ENCODE measurements around the gene MARCHF10.

DNA sequence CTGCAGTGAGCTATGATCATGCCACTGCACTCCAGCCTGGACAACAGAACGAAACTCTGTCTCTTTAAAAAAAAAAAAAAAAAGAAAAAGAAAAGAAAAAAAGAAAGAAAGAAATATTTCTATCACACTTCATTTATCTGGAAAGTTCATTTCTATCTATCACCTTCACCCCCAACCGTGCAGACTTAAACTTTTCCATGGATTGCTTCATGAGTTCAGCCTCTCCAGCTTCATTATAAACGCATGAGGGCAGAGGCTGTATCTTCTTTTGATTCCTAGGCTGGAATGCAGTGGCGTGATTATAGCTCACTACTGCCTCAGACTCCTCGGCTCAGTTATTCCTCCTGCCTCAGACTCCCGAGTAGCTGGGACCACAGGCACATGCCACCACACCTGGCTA, 152.5 kb downstream of the MARCHF10 start:
- TF ChIP-seq, protein P1, sequence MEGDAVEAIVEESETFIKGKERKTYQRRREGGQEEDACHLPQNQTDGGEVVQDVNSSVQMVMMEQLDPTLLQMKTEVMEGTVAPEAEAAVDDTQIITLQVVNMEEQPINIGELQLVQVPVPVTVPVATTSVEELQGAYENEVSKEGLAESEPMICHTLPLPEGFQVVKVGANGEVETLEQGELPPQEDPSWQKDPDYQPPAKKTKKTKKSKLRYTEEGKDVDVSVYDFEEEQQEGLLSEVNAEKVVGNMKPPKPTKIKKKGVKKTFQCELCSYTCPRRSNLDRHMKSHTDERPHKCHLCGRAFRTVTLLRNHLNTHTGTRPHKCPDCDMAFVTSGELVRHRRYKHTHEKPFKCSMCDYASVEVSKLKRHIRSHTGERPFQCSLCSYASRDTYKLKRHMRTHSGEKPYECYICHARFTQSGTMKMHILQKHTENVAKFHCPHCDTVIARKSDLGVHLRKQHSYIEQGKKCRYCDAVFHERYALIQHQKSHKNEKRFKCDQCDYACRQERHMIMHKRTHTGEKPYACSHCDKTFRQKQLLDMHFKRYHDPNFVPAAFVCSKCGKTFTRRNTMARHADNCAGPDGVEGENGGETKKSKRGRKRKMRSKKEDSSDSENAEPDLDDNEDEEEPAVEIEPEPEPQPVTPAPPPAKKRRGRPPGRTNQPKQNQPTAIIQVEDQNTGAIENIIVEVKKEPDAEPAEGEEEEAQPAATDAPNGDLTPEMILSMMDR (IDR thresholded peaks at IDR 0.05), result no peak
- TF ChIP-seq POLR2A (IDR thresholded peaks at IDR 0.05), result no peak
- no peak for TF ChIP-seq POLR2AphosphoS5 (IDR thresholded peaks at IDR 0.05)
